HepG2 (cell line): Measurements from ENCODE around the gene SARS2. TPM values are rescaled to one million over a fixed set of nuclear protein-coding genes. Genes with fewer than 3 reads are reported as not detected.

Experiments used
- ARID4A ChIP-seq: sonication (generic); formaldehyde crosslinking; IDR thresholded peaks from 2 replicates; pipeline ENCODE4 v1.5.0; 2020; ENCODE audit warnings: mild to moderate bottlenecking, missing genetic modification reagents, borderline replicate concordance
- CEBPB ChIP-seq: IDR thresholded peaks from 2 replicates; pipeline ENCODE4 v1.6.1; 2011; ENCODE audit warnings: low read depth, low read length, improper control_type of control experiment, borderline replicate concordance
- ETV5 ChIP-seq: IDR thresholded peaks from 2 replicates; pipeline ENCODE4 v1.6.1; 2018; ENCODE audit warnings: missing biosample characterization, missing genetic modification reagents, inconsistent platforms, borderline replicate concordance
- FOXO4 ChIP-seq: sonication (generic); formaldehyde crosslinking; conservative IDR thresholded peaks from 2 replicates; pipeline ENCODE4 v1.8.1; 2023; ENCODE audit warnings: missing genetic modification reagents
- HNRNPLL ChIP-seq: fragments of 200-400 bp; formaldehyde crosslinking; IDR thresholded peaks from 2 replicates; pipeline ENCODE4 v1.6.1; 2017; ENCODE audit warnings: mild to moderate bottlenecking, low read depth, low read length; ENCODE audit not compliant: poor library complexity, severe bottlenecking
- NR0B2 ChIP-seq: sonication (generic); formaldehyde crosslinking; IDR thresholded peaks from 2 replicates; pipeline ENCODE4 v1.4.0; 2020; ENCODE audit warnings: mild to moderate bottlenecking, missing genetic modification reagents
- PITX1 ChIP-seq: sonication (generic); formaldehyde crosslinking; IDR thresholded peaks from 2 replicates; pipeline ENCODE4 v1.5.1; 2020; ENCODE audit warnings: mild to moderate bottlenecking, missing genetic modification reagents
- RELA ChIP-seq: sonication (generic); formaldehyde crosslinking; IDR thresholded peaks from 2 replicates; pipeline ENCODE4 v1.4.0; 2020; ENCODE audit warnings: missing genetic modification reagents
- SMARCC2 ChIP-seq: fragments of 450-650 bp; IDR thresholded peaks from 2 replicates; pipeline ENCODE4 v1.6.1; 2017; ENCODE audit warnings: antibody characterized with exemption, mild to moderate bottlenecking
- ZNF121 ChIP-seq: sonication (generic); formaldehyde crosslinking; IDR thresholded peaks from 2 replicates; pipeline ENCODE4 v1.5.0; 2020; ENCODE audit warnings: mild to moderate bottlenecking, missing genetic modification reagents
- ZNF33B ChIP-seq: sonication (generic); formaldehyde crosslinking; IDR thresholded peaks from 2 replicates; pipeline ENCODE4 v1.5.1; 2020; ENCODE audit warnings: mild to moderate bottlenecking, missing genetic modification reagents
- ZSCAN30 ChIP-seq: sonication (generic); formaldehyde crosslinking; IDR thresholded peaks from 2 replicates; pipeline ENCODE4 v1.5.0; 2020; ENCODE audit warnings: mild to moderate bottlenecking, missing genetic modification reagents
- ZZZ3 ChIP-seq: sonication (generic); formaldehyde crosslinking; IDR thresholded peaks from 2 replicates; pipeline ENCODE4 v1.4.0; 2020; ENCODE audit warnings: missing genetic modification reagents, mild to moderate bottlenecking, borderline replicate concordance
- polyA plus RNA-seq, 8 experiments: library from polyadenylated mRNA; depleted of rRNA in 3 of 8; stranded (reverse) in 7 of 8; unstranded in 1 of 8; fragments of >200 nt; fragmentation: Illumina TruSeq in 4 of 8; extraction: Trizol in 4 of 8; gene quantifications; 2 replicates each; pipeline versions ENCODE4 v1.2.1 to v1.2.3, GENCODE V29; 2011 to 2016; ENCODE audit warnings: low read depth in 4 of 8, missing spikeins in 1 of 8, mixed read lengths in 1 of 8; ENCODE audit not compliant: insufficient read depth in 1 of 8
- total RNA-seq, 5 experiments: library from RNA; depleted of rRNA; stranded (reverse); fragments of >200 nt; fragmentation: Illumina TruSeq; extraction: Trizol; gene quantifications; 2 replicates each; pipeline ENCODE4 v1.2.3, GENCODE V29; 2016; ENCODE audit warnings: low read depth in 1 of 5
- TF ChIP-seq, protein P1 (sequence below): sonication (generic); formaldehyde crosslinking; IDR thresholded peaks from 2 replicates; pipeline ENCODE4 v1.8.1; 2022; ENCODE audit warnings: low read depth, mild to moderate bottlenecking, missing genetic modification reagents
- TF ChIP-seq, protein P2 (sequence below): sonication (generic); formaldehyde crosslinking; IDR thresholded peaks from 2 replicates; pipeline ENCODE4 v1.5.0; 2020; ENCODE audit warnings: mild to moderate bottlenecking, missing genetic modification reagents

Gene SARS2
- total and polyA plus RNA-seq, 2 of the 13 experiments (the other 11 are each of a cell fraction or from before 2014, with no cell fraction given), result 40.0 to 48.6 TPM

- TF ChIP-seq PITX1 (no peak), CEBPB (peak; percentile 61; the same call in 1 of the 2 replicates), ETV5 (CRISPR knock-in tag) (0 out of 2 replicates have a peak, but pooled peaks have one; percentile 35), ZZZ3 (CRISPR knock-in tag) (no peak), FOXO4 (no peak), NR0B2 (no peak), HNRNPLL (peak; percentile 65), ZSCAN30 (no peak), RELA (CRISPR knock-in tag) (0 out of 2 replicates have a peak, but pooled peaks have one; percentile 91), SMARCC2 (no peak), ZNF33B (no peak), ZNF121 (CRISPR knock-in tag) (peak; percentile 100), ARID4A (CRISPR knock-in tag) (peak; percentile 92)
- TF ChIP-seq, protein P1, sequence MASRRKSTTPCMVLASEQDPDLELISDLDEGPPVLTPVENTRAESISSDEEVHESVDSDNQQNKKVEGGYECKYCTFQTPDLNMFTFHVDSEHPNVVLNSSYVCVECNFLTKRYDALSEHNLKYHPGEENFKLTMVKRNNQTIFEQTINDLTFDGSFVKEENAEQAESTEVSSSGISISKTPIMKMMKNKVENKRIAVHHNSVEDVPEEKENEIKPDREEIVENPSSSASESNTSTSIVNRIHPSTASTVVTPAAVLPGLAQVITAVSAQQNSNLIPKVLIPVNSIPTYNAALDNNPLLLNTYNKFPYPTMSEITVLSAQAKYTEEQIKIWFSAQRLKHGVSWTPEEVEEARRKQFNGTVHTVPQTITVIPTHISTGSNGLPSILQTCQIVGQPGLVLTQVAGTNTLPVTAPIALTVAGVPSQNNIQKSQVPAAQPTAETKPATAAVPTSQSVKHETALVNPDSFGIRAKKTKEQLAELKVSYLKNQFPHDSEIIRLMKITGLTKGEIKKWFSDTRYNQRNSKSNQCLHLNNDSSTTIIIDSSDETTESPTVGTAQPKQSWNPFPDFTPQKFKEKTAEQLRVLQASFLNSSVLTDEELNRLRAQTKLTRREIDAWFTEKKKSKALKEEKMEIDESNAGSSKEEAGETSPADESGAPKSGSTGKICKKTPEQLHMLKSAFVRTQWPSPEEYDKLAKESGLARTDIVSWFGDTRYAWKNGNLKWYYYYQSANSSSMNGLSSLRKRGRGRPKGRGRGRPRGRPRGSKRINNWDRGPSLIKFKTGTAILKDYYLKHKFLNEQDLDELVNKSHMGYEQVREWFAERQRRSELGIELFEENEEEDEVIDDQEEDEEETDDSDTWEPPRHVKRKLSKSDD, result peak; percentile 91
- TF ChIP-seq, protein P2, sequence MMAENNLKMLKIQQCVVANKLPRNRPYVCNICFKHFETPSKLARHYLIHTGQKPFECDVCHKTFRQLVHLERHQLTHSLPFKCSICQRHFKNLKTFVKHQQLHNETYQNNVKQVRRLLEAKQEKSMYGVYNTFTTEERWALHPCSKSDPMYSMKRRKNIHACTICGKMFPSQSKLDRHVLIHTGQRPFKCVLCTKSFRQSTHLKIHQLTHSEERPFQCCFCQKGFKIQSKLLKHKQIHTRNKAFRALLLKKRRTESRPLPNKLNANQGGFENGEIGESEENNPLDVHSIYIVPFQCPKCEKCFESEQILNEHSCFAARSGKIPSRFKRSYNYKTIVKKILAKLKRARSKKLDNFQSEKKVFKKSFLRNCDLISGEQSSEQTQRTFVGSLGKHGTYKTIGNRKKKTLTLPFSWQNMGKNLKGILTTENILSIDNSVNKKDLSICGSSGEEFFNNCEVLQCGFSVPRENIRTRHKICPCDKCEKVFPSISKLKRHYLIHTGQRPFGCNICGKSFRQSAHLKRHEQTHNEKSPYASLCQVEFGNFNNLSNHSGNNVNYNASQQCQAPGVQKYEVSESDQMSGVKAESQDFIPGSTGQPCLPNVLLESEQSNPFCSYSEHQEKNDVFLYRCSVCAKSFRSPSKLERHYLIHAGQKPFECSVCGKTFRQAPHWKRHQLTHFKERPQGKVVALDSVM, result no peak
These were observed 30.9 kb downstream of the SARS2 start, which contains the start of the genes NFKBIB and SIRT2 (continued) for GRCh38 chr19:38899447-38900201.
